Loucy (cell line): ENCODE measurements around the gene NRM.

ENCODE experiments used
- EZH2phosphoT487 ChIP-seq: fragments of 200-600 bp; IDR thresholded peaks from 2 replicates; pipeline ENCODE4 v1.6.1; 2018; ENCODE audit warnings: antibody characterized with exemption, mild to moderate bottlenecking, moderate library complexity, borderline replicate concordance
- TF ChIP-seq, protein P1 (sequence below): fragments of 200-600 bp; sonication (generic); conservative IDR thresholded peaks from 2 replicates; pipeline ENCODE4 v1.5.1; 2014; ENCODE audit warnings: mild to moderate bottlenecking, antibody characterized with exemption, low read length

- TF ChIP-seq, protein P1, sequence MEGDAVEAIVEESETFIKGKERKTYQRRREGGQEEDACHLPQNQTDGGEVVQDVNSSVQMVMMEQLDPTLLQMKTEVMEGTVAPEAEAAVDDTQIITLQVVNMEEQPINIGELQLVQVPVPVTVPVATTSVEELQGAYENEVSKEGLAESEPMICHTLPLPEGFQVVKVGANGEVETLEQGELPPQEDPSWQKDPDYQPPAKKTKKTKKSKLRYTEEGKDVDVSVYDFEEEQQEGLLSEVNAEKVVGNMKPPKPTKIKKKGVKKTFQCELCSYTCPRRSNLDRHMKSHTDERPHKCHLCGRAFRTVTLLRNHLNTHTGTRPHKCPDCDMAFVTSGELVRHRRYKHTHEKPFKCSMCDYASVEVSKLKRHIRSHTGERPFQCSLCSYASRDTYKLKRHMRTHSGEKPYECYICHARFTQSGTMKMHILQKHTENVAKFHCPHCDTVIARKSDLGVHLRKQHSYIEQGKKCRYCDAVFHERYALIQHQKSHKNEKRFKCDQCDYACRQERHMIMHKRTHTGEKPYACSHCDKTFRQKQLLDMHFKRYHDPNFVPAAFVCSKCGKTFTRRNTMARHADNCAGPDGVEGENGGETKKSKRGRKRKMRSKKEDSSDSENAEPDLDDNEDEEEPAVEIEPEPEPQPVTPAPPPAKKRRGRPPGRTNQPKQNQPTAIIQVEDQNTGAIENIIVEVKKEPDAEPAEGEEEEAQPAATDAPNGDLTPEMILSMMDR: no peak
- TF ChIP-seq EZH2phosphoT487: no peak
Measured at GRCh38 chr6:30641048-30641447, 49.7 kb downstream of the NRM start.
